ENCODE measurements around the gene CDKN3. TPM values are rescaled to one million over a fixed set of nuclear protein-coding genes. Genes with fewer than 3 reads are reported as not detected.
"Not testable (repeated sequence)": the region's sequence is repeated elsewhere in the genome, so short reads cannot be mapped to it uniquely, and the experiment has no call there.

The CDKN3 gene
- total RNA-seq, 1 experiment from 2014 or later = 150 TPM

DNA sequence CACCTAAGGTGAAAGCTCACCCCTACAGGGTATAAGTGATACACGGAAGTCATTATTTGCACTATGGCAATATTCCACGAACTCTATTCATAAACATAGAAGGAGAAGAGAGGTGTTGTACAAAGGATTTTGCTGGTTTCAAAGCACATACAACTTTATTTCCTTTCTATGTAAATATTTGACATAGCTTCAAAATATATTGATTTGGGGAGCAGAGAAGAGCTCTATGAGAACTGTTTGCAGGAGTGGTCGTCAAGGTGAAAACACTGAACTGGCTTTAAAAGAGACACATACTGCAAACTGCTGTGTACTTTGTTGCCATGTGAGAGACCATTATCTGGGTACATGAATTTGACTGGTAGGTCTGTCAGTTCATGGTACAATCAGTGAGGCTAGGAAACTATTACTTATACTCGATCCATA is 27.7 kb downstream of the CDKN3 start:
- no peak for DNase-seq (ENCODE audit: low spot score)

DNA sequence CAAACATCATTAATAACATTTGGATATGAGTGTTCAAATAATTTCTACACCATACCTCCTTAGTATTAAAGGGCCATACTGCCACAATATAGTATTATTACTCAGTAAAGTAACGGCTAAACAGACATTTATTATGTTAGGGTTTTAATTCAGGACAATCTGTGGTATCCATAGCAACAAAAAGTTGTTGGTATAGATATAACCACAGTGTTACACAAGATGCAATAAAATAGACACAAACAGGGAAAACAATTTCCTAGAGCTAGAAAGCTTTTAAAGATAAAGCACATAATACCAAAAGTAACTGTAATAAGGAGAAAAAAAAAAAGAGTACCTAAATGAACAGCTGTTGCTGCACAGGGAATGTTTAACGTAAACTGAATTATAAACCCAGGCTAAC is 28.3 kb downstream of the CDKN3 start:
- no peak for DNase-seq (ENCODE audit: low spot score)

DNA sequence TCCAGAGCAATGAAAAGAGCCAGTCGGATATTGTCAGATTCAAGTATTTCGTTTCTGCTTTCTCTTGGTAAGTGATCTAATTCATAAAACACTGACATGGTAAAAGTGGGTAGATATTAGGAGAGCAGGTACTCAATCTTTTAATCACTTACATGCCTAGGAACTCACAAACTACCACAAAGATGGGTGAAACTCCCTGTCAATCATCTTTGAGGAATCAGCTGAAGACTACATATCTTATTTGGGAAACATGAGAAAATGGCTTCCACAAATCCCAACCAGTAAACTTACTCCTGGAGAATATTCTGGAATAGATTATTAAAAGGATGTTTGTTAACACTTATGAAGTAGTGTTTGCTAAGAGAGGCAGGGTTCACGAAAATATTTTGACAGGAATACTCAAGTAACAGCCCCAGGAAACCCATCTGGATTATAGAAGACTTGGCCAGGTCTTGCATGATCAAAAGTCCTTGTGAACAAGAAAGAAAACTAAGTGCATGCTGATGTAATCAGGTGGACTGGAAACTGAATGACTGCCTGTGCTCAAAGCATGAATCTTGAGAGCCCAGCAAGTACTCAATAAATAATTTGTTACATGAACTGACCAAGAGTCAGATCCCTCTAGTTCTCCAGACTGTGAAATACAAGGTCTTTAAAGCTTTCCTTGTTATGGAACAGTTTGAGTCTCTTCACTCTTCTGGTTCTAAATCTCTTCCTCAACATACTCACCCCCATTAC is 28.9 kb downstream of the CDKN3 start:
- no peak for DNase-seq (ENCODE audit: low spot score)

DNA sequence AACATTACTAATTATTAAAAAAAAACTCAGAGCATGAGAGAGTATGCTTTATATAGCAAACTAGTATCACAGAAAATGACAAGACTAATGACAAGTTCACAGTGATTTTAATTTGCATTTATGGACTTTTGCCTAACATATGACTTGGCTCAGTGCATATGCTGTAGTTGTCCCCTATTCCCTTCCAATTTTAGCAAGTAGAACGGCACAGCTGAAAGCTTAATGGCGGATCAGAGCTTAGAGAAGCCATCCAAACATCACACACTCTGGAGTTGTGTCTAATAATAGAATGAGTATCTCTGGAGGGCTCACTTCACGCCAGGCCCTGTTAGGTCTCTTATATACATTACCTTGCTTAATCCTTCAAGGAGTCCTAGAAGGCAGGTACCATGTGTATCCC is 31.1 kb downstream of the CDKN3 start:
- no peak for DNase-seq (ENCODE audit: low spot score)

DNA sequence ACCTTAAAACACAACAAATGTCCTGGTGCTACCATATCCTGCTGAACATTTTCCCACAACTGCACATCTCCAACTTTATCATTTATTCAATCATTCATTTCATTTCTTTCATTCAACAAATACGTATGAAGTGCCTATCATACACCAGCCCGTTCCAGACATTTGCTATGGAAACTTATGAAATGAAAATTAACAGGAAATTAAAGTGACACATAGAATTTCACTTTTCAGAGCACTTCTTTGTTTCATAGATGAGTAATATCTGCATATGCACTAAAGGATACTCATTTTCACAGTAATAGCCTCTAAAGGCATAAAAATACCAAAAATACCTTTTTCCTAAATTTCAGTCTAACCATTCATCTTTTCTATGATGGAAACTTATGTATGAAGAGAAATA is 31.7 kb downstream of the CDKN3 start:
- DNase-seq (ENCODE audit: low spot score) = no peak

DNA sequence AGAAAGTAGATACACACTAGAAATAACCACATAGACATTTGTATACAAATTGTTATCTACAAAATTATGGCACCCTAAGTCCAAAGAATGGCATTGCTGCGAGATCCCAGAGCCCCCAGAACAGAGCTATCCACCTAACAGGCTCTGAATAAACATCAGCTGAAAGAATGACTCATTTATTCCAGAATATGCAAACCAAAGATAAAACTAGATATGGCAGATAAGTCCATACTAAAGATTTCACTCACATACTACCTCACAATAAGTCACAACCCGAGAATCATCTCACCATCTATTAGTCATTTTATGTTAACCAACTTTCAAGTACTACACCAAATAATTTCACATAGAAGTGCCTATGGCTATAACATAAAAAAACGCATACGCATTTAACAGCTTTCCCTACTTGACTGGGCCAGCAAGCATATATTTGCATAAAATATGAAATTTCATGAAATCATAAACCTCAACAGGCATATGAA is 38.7 kb downstream of the CDKN3 start:
- peak; percentile 23 for DNase-seq (ENCODE audit: low spot score)

DNA sequence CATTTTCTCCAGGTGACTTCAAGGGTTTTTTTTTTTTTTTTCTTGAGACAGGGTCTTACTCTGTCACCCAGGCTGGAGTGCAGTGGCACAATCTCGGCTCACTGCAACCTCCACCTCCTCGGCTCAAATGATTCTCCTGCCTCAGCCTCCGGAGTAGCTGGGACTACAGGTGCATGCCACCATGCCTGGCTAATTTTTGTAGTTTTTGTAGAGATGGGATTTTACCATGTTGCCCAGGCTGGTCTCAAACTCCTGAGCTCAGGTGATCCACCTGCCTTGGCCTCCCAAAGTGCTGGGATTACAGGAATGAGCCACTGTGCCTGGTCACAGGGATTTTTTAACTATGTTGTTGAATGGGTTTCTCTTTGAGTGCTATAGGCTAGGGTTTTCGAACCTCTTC is 41.1 kb downstream of the CDKN3 start:
- not testable (repeated sequence) for DNase-seq (ENCODE audit: low spot score)

DNA sequence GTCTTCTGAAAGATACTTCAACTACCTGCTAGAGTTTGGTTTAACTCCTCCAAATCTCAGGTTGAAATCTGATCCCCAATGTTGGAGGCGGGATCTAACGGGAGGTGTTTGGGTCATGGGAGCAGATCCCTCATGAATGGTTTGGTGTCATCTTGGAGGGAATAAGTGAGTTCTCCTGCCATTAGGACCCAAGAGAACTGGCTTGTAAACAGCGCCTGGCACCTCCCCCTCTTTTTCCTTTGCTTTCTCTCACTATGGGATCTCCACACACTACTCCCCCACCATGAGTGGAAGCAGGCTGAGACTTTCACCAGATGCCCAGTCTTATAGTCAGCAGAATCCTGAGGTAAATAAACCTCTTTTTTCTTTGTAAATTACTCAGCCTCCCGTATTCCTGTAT is 41.9 kb downstream of the CDKN3 start:
- no peak for DNase-seq (ENCODE audit: low spot score)

DNA sequence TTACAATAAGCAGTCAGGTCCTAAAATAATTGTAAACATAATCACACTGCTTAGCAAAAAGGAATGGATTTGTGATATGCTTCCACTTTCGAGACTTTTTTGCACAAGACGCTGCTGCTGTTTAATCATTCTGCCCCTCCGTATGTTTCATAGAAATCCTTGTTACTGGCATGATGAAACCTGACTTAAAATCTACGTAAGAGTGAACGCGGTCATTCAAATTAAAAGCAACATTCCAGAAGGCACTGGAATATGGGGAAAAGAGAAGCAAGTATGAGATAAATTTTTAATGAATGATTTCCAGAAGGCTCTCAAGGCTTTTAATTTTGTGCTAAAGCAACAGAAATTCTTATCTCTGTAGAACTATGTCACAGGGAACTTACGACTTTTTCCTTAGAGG is 43.2 kb downstream of the CDKN3 start:
- DNase-seq (ENCODE audit: low spot score) = no peak

DNA sequence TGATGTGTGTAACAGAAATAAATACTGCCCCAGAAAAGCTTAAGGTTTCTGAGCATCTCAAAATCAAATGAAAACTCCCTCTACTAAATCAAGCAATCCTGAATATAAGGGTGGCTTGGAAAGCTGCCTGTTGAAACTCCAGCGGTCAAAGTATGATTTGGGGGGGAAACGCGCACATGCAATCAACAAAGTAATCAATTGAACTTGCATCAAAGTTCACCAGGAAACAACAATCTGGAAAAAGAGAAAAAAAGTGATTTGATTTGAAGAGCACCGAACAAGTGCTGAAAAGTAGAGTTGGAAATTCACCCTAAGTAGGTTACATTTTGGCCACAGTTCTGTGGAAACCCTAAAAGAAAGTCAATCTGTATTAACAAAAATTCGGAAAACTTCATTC is 43.7 kb downstream of the CDKN3 start:
- no peak for DNase-seq (ENCODE audit: low spot score)

DNA sequence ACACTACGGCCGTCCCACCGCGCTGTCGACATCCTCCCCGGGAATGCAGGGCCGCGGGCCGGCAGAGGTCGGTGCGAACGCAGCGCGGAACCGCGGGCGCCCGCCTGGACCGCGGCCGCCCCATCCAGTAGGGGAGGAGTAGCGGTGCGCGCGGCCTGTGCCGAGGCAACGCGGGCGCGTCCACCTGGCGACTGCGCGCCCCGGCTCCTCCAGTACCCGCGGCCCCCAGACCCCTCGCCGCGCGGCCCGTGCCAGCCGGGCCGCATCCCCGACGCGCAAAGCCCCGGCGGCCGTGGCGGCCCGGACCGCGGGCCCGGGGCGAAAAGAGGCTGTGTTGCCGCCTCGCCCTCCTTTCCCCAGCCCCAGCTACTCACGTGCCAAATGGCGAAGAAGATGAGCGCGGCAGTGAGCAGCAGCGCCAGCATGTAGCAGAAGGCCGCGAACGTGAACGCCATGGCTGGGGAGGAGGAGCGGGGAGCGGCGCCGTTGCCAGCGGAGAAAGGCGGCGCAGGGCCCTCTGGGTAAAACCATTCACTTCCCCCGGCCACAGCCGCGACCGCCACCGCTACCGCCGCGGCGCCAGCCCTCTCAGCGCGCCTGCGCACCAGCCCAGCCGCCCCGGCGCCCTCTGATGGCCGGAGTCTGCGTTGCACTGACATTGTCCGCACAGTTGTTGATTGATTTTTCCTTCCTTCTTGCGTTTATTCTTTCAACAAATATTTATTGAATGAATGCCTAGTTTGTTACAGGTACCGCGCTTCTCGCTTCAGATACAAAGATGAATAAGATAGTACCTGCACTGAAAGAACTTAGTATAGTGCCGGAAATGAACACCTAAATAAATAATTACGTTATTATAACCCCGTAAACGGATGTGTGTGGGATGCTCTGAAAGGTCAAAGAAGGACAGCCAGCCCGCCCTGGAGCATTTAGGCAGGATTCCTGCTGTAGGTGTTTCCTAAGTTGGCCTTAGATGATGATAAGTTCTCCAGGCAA is 44.4 kb downstream of the CDKN3 start, which contains the start of gene CNIH1:
Gene CNIH1, minus strand, starts transcription at position 502 of the 996 bp plus-strand sequence. Its CDS starts 47 bp downstream, at position 455.
- DNase-seq (ENCODE audit: low spot score) = peak; percentile 84

DNA sequence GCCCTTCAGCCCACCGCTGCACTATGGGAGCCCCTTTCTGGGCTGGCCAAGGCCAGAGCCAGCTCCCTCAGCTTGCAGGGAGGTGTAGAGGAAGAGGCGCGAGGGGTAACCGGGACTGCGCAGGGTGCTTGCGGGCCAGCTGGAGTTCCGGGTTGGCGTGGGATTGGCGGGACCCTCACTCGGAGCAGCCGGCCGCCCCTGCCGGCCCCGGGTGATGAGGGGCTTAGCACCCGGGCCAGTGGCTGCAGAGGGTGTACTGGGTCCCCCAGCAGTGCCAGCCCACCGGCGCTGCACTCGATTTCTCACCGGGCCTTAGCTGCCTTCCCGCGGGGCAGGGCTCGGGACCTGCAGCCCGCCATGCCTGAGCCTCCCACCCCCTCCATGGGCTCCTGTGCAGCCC is 46.2 kb downstream of the CDKN3 start:
- not testable (repeated sequence) for DNase-seq (ENCODE audit: low spot score)

DNA sequence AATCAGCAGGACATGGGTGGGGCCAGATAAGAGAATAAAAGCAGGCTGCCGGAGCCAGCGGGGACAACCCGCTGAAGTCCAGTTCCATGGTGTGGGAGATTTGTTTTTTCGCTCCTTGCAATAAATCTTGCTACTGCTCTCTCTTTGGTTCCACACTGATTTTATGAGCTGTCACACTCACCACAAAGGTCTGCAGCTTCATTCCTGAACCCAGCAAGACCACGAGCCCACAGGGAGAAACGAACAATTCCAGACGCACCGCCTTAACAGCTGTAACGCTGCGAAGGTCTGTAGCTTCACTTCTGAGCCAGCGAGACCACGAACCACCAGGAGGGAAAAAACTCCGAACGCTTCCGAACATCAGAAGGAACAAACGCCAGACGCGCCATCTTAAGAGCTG is 47.2 kb downstream of the CDKN3 start:
- DNase-seq (ENCODE audit: low spot score) = no peak

DNA sequence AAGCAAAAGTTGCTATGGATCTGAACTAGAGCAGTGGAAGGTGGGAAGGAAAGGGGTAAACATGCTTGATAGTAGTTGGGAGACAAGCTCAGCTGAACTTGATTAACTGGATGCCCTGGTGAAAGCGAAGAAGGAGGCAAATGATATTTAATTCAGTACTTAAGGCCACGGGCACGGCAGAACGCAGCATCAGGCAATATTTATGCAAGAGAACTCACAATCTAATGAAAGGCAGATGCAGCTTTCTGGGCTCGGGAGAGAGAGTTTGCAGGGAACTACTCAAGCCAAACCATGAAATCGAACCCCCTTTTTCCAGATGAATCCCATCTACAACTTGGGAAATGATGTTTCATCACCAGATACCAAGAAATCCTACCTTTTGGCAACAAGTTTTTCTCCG is 47.9 kb downstream of the CDKN3 start:
- no peak for DNase-seq (ENCODE audit: low spot score)

DNA sequence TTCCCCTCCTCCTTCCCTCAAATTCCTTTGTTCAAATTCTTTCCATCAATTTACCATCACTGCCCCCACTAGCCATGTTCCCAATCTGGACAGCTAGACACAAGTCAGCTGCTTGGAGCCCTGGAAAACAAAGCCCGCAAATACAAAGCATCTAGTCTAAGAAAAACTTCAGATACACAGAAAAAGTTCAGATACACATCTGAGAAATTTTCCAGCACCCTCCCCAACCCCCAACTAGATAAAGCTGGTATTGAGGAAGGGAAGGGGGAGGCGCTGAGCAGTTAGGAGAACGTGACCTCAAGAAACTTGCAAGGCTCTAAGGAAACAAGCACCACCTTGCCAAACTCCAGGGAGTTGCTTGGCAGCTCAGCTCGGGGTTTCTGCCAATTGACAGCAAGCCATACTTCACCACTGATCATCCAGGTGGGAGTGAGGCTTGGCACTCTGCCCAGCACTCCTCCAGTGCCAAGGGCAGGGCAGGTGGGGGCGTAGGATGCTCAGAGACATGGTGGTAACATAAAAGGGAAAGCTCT is 49.4 kb downstream of the CDKN3 start:
- no peak for DNase-seq (ENCODE audit: low spot score)

DNA sequence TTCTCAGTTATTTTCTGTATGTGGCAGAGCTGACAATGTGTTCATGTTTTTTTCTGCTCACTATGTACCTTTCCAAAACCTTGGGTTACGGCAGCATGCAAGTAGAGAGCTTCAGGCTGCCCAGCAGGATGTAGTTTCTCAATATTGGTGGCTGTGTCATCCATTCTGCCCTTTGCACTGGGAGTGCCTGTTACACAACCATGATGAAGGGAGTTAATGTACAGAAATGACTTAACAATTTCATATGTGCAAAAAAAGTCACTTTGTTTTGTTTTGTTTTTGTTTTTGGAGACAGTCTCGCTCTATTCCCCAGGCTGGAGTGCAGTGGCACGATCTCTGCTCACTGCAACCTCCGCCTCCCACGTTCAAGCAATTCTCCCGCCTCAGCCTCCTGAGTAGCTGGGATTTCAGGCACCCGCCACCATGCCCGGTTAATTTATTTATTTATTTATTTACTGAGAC is 50.5 kb downstream of the CDKN3 start:
- DNase-seq (ENCODE audit: low spot score) = no peak

DNA sequence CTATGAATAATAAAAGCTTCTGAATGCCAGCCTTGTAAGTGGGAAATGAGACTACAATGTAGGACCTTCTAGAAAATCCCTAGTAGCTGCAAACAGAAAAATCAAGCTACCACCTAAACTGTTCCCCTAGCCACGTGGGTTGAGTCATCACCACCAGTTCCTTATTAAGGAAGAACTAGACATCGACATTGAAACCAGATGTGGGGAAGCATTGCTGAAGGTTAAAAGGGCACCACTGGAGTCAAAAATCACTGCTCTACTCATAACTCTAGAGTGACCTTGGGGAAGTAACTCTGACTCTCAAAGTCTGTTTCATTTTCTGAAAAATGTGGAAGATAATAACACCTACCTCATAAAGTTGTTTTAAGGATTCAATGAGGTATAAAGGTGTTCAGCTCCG is 53.7 kb downstream of the CDKN3 start:
- no peak for DNase-seq (ENCODE audit: low spot score)

DNA sequence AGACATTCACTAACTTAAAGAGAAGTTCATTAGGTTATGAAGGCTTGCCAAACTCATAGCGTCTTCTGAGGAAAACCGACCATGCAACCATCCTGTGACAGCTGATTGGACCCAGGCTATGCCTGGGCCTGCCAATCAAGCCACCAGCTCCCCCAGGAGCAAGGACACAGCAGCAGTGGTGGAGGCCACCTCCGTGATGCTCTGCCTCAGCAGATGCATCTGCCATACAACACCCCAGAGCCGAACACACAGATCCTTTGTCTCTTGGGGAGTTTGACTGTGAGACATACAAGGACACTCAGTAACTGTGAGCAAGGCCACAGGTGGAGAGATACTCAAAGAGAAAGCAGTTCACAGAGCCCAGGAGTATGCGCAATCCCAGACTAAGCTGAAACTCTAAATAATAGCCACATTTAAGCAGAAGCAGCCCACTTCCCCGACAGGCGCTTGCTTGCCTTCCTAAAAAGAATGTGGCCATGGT is 54.4 kb downstream of the CDKN3 start:
- no peak for DNase-seq (ENCODE audit: low spot score)

DNA sequence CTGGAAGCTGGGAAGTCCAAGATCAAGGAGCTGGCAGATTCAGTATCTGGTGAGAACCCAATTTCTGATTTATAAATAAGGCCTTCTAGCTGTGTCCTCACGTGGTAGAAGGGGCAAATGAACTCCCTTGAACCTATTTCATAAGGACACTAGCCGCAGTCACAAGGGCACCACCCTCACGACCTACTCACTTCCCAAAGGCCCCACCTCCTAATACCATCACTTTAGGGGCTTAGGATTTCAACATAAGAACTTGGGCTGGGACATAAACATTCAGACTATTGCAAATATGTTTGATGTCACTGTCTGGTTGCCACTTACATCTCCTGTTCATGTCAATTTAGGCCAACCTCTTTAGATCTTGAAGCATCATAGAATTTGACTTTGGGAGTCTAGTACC is 55.2 kb downstream of the CDKN3 start:
- no peak for DNase-seq (ENCODE audit: low spot score)

DNA sequence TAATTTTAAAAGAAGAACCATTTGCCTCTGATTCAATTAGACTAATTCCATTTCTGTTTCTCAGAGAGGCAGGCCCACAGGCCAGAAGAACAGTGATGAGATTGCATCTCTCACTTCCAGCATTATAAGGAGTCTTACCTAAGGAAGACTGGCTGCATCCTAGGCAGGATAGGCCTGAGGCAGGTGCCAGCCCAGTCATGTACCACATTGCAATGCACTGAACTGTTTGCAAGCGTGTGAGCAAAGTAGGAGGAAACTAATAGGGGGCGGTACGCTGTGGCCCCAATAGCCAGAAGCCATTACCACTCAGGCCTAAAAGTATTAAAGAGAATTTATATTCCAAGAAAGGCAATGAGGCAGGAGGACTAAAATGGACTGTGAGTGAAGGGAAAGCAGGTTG is 56.4 kb downstream of the CDKN3 start:
- DNase-seq (ENCODE audit: low spot score) = no peak

DNA sequence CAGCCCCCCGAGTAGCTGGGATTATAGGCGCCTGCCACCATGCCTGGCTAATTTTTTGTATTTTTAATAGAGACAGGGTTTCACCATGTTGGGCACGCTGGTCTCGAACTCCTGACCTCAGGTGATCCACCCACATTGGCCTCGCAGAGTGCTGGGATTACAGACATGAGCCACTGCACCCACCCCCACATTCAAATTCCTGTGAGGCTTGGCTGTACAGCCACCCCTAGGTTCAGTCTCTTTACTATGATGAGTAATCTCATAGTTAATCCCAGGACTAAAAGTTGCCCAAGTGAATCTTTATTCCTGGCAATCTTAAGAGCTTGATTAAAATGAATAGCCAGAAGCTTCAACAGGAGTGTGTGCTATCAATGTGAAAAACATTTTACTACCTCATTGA is 57.2 kb downstream of the CDKN3 start:
- DNase-seq (ENCODE audit: low spot score) = not testable (repeated sequence)

DNA sequence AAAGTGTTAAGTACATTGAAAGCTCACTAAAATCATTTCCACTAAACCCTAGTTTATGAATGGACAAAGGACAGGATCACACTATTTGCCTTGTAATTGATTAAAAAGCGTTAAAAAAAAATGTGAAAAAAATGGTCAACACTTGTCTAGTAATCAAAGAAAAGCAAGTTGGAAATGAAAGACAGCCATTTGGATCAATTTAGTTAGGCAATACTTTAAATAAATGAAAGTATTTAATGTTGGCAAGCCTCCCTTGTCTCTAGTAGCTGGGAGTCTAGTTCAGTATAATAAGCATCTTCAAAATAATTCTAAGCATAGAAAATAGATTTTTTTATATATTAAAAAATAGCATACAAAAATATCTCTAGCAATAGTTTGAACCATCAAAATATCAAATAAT is 58.6 kb downstream of the CDKN3 start:
- DNase-seq (ENCODE audit: low spot score) = no peak
